H9 (cell line): ENCODE results near the gene WDR72. TPM values are rescaled to one million over a fixed set of nuclear protein-coding genes. Genes with fewer than 3 reads are reported as not detected.

ENCODE experiments used
- DNase-seq: peaks from one replicate; pipeline ENCODE4 v3.0.0-alpha.2; 2017
- H2AFZ ChIP-seq: one replicate; pipeline ENCODE4 v1.6.1; 2013; ENCODE audit warnings: mild to moderate bottlenecking, low read length, control low read depth, moderate library complexity
- H2AK5ac ChIP-seq: 2 replicates; pipeline ENCODE4 v1.6.1; 2013; ENCODE audit warnings: low read length, control low read depth, mixed read lengths; ENCODE audit not compliant: insufficient read length
- H2BK120ac ChIP-seq: one replicate; pipeline ENCODE4 v1.6.1; 2013; ENCODE audit warnings: low read depth, mild to moderate bottlenecking, low read length, control low read depth, inconsistent platforms; ENCODE audit not compliant: poor library complexity, severe bottlenecking
- H2BK12ac ChIP-seq: 2 replicates; pipeline ENCODE4 v1.6.1; 2013; ENCODE audit warnings: low read length, control low read depth, mixed read lengths, low read depth; ENCODE audit not compliant: insufficient read length
- H2BK15ac ChIP-seq: 2 replicates; pipeline ENCODE4 v1.6.1; 2013; ENCODE audit warnings: low read depth, low read length, control low read depth
- H2BK20ac ChIP-seq: one replicate; pipeline ENCODE4 v1.6.1; 2013; ENCODE audit warnings: low read depth, mild to moderate bottlenecking, low read length, control low read depth, inconsistent platforms; ENCODE audit not compliant: poor library complexity, severe bottlenecking
- H2BK5ac ChIP-seq: 2 replicates; pipeline ENCODE4 v1.6.1; 2013; ENCODE audit warnings: low read length, control low read depth, mixed read lengths; ENCODE audit not compliant: insufficient read length
- H3K14ac ChIP-seq: 2 replicates; pipeline ENCODE4 v1.6.1; 2013; ENCODE audit warnings: low read length, control low read depth; ENCODE audit not compliant: insufficient read depth
- H3K18ac ChIP-seq: 2 replicates; pipeline ENCODE4 v1.6.1; 2013; ENCODE audit warnings: low read depth, mild to moderate bottlenecking, mixed read lengths, low read length, control low read depth; ENCODE audit not compliant: insufficient read length
- H3K23ac ChIP-seq: 2 replicates; pipeline ENCODE4 v1.6.1; 2013; ENCODE audit warnings: low read length, control low read depth, mixed read lengths, low read depth; ENCODE audit not compliant: insufficient read length
- H3K23me2 ChIP-seq: 2 replicates; pipeline ENCODE4 v1.6.1; 2013; ENCODE audit warnings: low read depth, mild to moderate bottlenecking, mixed read lengths, low read length, control low read depth; ENCODE audit not compliant: insufficient read length, poor library complexity, severe bottlenecking
- H3K27ac ChIP-seq: 2 replicates; pipeline ENCODE4 v1.5.1; 2013; ENCODE audit warnings: low read length, control low read depth, mixed read lengths, low read depth; ENCODE audit not compliant: insufficient read length
- H3K27me3 ChIP-seq: 2 replicates; pipeline ENCODE4 v1.6.1; 2013; ENCODE audit warnings: low read length, control low read depth, inconsistent platforms; ENCODE audit not compliant: insufficient read depth
- H3K4ac ChIP-seq: 2 replicates; pipeline ENCODE4 v1.6.1; 2013; ENCODE audit warnings: low read depth, mild to moderate bottlenecking, control low read depth, inconsistent platforms, low read length, moderate library complexity
- H3K4me1 ChIP-seq: 2 replicates; pipeline ENCODE4 v1.6.1; 2013; ENCODE audit warnings: low read length, control low read depth, inconsistent platforms; ENCODE audit not compliant: insufficient read depth
- H3K4me2 ChIP-seq: 2 replicates; pipeline ENCODE4 v1.6.1; 2013; ENCODE audit warnings: low read length, control low read depth, mixed read lengths; ENCODE audit not compliant: insufficient read length, insufficient read depth
- H3K56ac ChIP-seq: 2 replicates; pipeline ENCODE4 v1.6.1; 2013; ENCODE audit warnings: low read depth, mild to moderate bottlenecking, mixed read lengths, low read length, control low read depth; ENCODE audit not compliant: insufficient read length
- H3K79me1 ChIP-seq: 2 replicates; pipeline ENCODE4 v1.6.1; 2013; ENCODE audit warnings: low read depth, mild to moderate bottlenecking, moderate library complexity, low read length, control low read depth, inconsistent platforms; ENCODE audit not compliant: insufficient read depth, poor library complexity, severe bottlenecking
- H3K79me2 ChIP-seq: 2 replicates; pipeline ENCODE4 v1.6.1; 2013; ENCODE audit warnings: low read length, control low read depth, inconsistent platforms; ENCODE audit not compliant: insufficient read depth
- H3K9ac ChIP-seq: 2 replicates; pipeline ENCODE4 v1.6.1; 2013; ENCODE audit warnings: low read length, control low read depth, mixed read lengths; ENCODE audit not compliant: insufficient read length; ENCODE audit errors: extremely low read depth
- H3K9me3 ChIP-seq: one replicate; pipeline ENCODE4 v1.6.1; 2013; ENCODE audit warnings: low read depth, low read length, inconsistent platforms; ENCODE audit not compliant: control insufficient read depth
- H3T11ph ChIP-seq: one replicate; pipeline ENCODE4 v1.6.1; 2013; ENCODE audit warnings: mild to moderate bottlenecking, low read length, control low read depth, inconsistent platforms
- H4K20me1 ChIP-seq: one replicate; pipeline ENCODE4 v1.6.1; 2013; ENCODE audit not compliant: control insufficient read depth, insufficient read length, insufficient read depth
- H4K5ac ChIP-seq: 2 replicates; pipeline ENCODE4 v1.6.1; 2013; ENCODE audit warnings: low read depth, mild to moderate bottlenecking, mixed read lengths, low read length, control low read depth; ENCODE audit not compliant: insufficient read length
- H4K8ac ChIP-seq: replicated peaks from 2 replicates; pipeline ENCODE4 v1.6.1; 2013; ENCODE audit warnings: low read length, control low read depth, mixed read lengths, low read depth; ENCODE audit not compliant: insufficient read length
- H4K91ac ChIP-seq: 2 replicates; pipeline ENCODE4 v1.6.1; 2013; ENCODE audit warnings: low read depth, mild to moderate bottlenecking, moderate library complexity, mixed read lengths, low read length, control low read depth; ENCODE audit not compliant: insufficient read length
- H3K27ac Mint-ChIP-seq, 3 experiments: 2 replicates in 2 of 3; 3 replicates in 1 of 3; pipeline ENCODE4 v1.8.0; 2020 to 2021; ENCODE audit warnings: mixed read lengths in 3 of 3, mild to moderate bottlenecking in 1 of 3, moderate library complexity in 1 of 3
- H3K27me3 Mint-ChIP-seq: 2 replicates; pipeline ENCODE4 v1.8.0; 2021; ENCODE audit warnings: low read depth, mild to moderate bottlenecking, moderate library complexity, mixed read lengths
- H3K36me3 Mint-ChIP-seq, 3 experiments: 2 replicates in 2 of 3; 3 replicates in 1 of 3; pipeline ENCODE4 v1.8.0; 2020 to 2021; ENCODE audit warnings: low read depth in 3 of 3, mixed read lengths in 3 of 3; ENCODE audit not compliant: insufficient read depth in 1 of 3
- H3K4me1 Mint-ChIP-seq, 2 experiments: 2 replicates each; pipeline ENCODE4 v1.8.0; 2020; ENCODE audit warnings: mixed read lengths in 2 of 2
- H3K4me3 Mint-ChIP-seq, 2 experiments: 2 replicates in 1 of 2; 3 replicates in 1 of 2; pipeline ENCODE4 v1.8.0; 2020 to 2021; ENCODE audit warnings: mild to moderate bottlenecking in 2 of 2, mixed read lengths in 2 of 2, moderate library complexity in 1 of 2
- H3K9me3 Mint-ChIP-seq, 2 experiments: 2 replicates in 1 of 2; 3 replicates in 1 of 2; pipeline ENCODE4 v1.8.0; 2020; ENCODE audit warnings: mild to moderate bottlenecking in 2 of 2, mixed read lengths in 2 of 2, moderate library complexity in 1 of 2
- CTCF ChIP-seq: fragments of 200-600 bp; sonication (generic); conservative IDR thresholded peaks from 3 replicates; pipeline ENCODE4 v1.8.0; 2021; ENCODE audit warnings: antibody characterized with exemption, mild to moderate bottlenecking
- WGBS: extraction: QIAGEN DNeasy Blood & Tissue Kit; methylation state at CpG from one replicate; pipeline ENCODE4 v1.1.7; 2013; ENCODE audit warnings: missing lambda C conversion rate, low lambda C conversion rate, mixed read lengths; ENCODE audit not compliant: insufficient read length; ENCODE audit errors: extremely low coverage; 5-methylcytosine and 5-hydroxymethylcytosine counted together
- total RNA-seq: library from RNA; stranded (reverse); gene quantifications from 2 replicates; pipeline ENCODE4 v1.2.1, GENCODE V29; 2021

Gene WDR72
- total RNA-seq, 1 experiment from 2014 or later, result 2.9 TPM

- Mint-ChIP-seq H3K4me1 (no peaks in the 10 kb centered on the region), H3K4me3 (no peak overlapping the region), H3K27ac (no peak overlapping the region), H3K36me3 (0 out of 7 replicates have a peak, but pooled peaks cover 0 to 1% (median 0%) of the 10 kb centered on the region in 3 experiments), H3K27me3 (no peaks in the 10 kb centered on the region; the same call in none of the 2 replicates), H3K9me3 (no peaks in the 10 kb centered on the region; a peak in 2 of 5 replicates)
- Histone ChIP-seq H4K8ac (no peak overlapping the region), H4K91ac (no peak overlapping the region), H4K20me1 (no peaks in the 10 kb centered on the region), H2BK12ac (no peak overlapping the region), H3K4me2 (no peak overlapping the region), H3K4me1 (no peaks in the 10 kb centered on the region), H4K5ac (no peak overlapping the region), H3K9ac (no peak overlapping the region), H3K79me2 (no peaks in the 10 kb centered on the region), H3K79me1 (no peaks in the 10 kb centered on the region), H3K9me3 (no peaks in the 10 kb centered on the region), H3K18ac (no peak overlapping the region), H3K27me3 (no peaks in the 10 kb centered on the region), H3T11ph (no peak overlapping the region), H2AK5ac (no peak overlapping the region), H2BK5ac (no peak overlapping the region), H3K4ac (no peak overlapping the region), H2BK20ac (no peak overlapping the region), H2BK15ac (no peak overlapping the region), H2BK120ac (no peak overlapping the region), H3K23ac (no peak overlapping the region), H2AFZ (no peak overlapping the region), H3K56ac (no peak overlapping the region), H3K14ac (no peak overlapping the region), H3K23me2 (no peaks in the 10 kb centered on the region), H3K27ac (no peak overlapping the region)
- WGBS, result no CpG with 5 or more reads among the region's 3 CpGs
- no peak for TF ChIP-seq CTCF
- no peak for DNase-seq
Observed at GRCh38 chr15:53569751-53570480, 189.5 kb downstream of the WDR72 start.
